ENCODE data around the gene MAMDC2. TPM values are rescaled to one million over a fixed set of nuclear protein-coding genes. Genes with fewer than 3 reads are reported as not detected.

The MAMDC2 gene
- total RNA-seq, 1 experiment from 2014 or later = not detected

DNA sequence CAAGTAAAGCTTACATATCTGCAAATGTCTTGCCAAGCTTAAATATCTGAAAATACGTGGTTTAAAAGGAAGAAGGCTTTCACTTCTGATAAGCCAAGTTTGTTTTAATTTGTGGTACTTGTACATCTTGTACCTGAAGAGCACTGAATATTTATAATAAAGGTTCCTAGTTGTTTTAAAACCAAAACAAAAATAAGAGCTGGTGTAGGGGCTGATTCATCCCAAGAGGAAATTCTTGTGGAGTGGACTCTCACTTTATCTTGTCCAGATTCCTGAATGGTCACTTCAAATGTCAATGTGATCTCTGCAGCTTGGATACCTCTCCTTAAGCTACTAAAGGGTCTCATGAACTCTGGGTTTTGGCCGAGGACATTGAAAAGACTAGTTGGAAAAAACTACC is 29.5 kb downstream of the MAMDC2 start:
- TF ChIP-seq CTCF (IDR thresholded peaks at IDR 0.05; ENCODE audit: unreplicated experiment) = no peak
- Mint-ChIP-seq H3K4me1 (ENCODE audit: insufficient read depth, unreplicated experiment) (no peaks in the 10 kb centered on the region), H3K4me3 (ENCODE audit: unreplicated experiment) (no peak overlapping the region), H3K27me3 (ENCODE audit: insufficient read depth, unreplicated experiment) (no peaks in the 10 kb centered on the region), H3K27ac (ENCODE audit: low read depth, unreplicated experiment) (no peak overlapping the region), H3K9me3 (ENCODE audit: unreplicated experiment) (no peaks in the 10 kb centered on the region), H3K36me3 (ENCODE audit: insufficient read depth, unreplicated experiment) (no peaks in the 10 kb centered on the region)
- DNase-seq (ENCODE audit: unreplicated experiment) = no peak
- ChIA-PET POLR2A (interaction anchor here (0.8 kb wide), 1 partner anchor 11 kb away, joined by 5 read pairs; no protein-coding TSS in a partner anchor), CTCF (interaction anchor here (0.6 to 1.6 kb wide), 5 partner anchors 19 to 434 kb away, joined by 3 to 5 read pairs (median 4); no protein-coding TSS in a partner anchor)
- no TSS peak for BruUV-seq (replicated peaks)
- intact Hi-C loops (cut with micrococcal nuclease) = no loop called here

DNA sequence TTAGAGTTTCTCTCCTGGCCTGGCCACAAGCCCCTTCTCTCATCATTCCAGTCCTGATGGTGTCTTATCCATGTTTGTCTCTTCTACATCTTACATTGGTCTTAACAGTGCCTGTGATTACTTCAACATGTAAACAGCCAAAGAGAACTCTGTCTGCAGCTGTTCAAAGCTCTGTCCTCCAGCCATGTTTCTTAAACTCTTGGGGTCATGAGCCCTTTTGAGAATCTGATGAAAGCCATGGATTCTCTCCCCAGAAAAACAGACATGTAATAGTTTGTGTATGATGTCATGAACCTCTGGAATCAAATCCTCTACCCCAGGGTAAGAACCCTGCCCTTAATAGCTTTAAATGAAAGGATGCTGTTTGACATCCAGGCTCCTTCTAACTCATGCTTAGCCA is 30.1 kb downstream of the MAMDC2 start:
- H3K9me3 Mint-ChIP-seq (ENCODE audit: unreplicated experiment) = no peaks in the 10 kb centered on the region
- H3K27me3 Mint-ChIP-seq (ENCODE audit: insufficient read depth, unreplicated experiment) = no peaks in the 10 kb centered on the region
- intact Hi-C loops (cut with micrococcal nuclease) = no loop called here
- no peak for TF ChIP-seq CTCF (IDR thresholded peaks at IDR 0.05; ENCODE audit: unreplicated experiment)
- no peak overlapping the region for H3K4me3 Mint-ChIP-seq (ENCODE audit: unreplicated experiment)
- ChIA-PET POLR2A (interaction anchor here (0.8 kb wide), 1 partner anchor 12 kb away, joined by 5 read pairs; no protein-coding TSS in a partner anchor), CTCF (interaction anchor here (0.6 to 2.0 kb wide), 4 partner anchors 19 to 435 kb away, joined by 3 to 11 read pairs (median 4); no protein-coding TSS in a partner anchor)
- no peaks in the 10 kb centered on the region for H3K36me3 Mint-ChIP-seq (ENCODE audit: insufficient read depth, unreplicated experiment)
- DNase-seq (ENCODE audit: unreplicated experiment) = no peak
- H3K4me1 Mint-ChIP-seq (ENCODE audit: insufficient read depth, unreplicated experiment) = no peaks in the 10 kb centered on the region
- BruUV-seq (replicated peaks) = no TSS peak
- no peak overlapping the region for H3K27ac Mint-ChIP-seq (ENCODE audit: low read depth, unreplicated experiment)

DNA sequence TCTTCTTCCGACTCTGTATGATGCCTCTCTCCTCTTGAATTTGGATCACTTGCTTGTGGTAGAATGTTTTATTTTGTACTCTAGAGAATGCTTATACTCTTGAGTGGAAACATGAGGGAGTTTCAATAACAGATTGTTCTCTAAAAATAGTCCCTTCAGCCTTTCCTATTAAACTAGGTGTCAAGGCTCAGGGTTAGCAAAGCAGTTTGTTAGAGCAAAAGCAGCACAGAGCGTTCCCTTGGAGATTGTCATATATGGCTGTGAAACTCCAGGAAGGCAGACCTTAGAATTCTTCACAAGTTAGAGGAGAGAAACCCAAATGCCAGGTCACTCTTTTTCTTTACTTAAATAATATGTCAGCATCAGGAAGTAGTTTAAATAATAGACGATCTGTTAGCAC is 33.0 kb downstream of the MAMDC2 start:
- CTCF ChIA-PET = interaction anchor here (1.5 kb wide), 1 partner anchor 9 kb away, joined by 4 read pairs; no protein-coding TSS in a partner anchor
- BruUV-seq (replicated peaks) = no TSS peak
- Mint-ChIP-seq H3K36me3 (ENCODE audit: insufficient read depth, unreplicated experiment) (no peaks in the 10 kb centered on the region), H3K27me3 (ENCODE audit: insufficient read depth, unreplicated experiment) (no peaks in the 10 kb centered on the region), H3K27ac (ENCODE audit: low read depth, unreplicated experiment) (no peak overlapping the region), H3K4me3 (ENCODE audit: unreplicated experiment) (no peak overlapping the region), H3K9me3 (ENCODE audit: unreplicated experiment) (no peaks in the 10 kb centered on the region), H3K4me1 (ENCODE audit: insufficient read depth, unreplicated experiment) (peaks cover 25% of the 10 kb centered on the region)
- DNase-seq (ENCODE audit: unreplicated experiment) = no peak
- intact Hi-C loops (cut with micrococcal nuclease) = no loop called here
- no peak for TF ChIP-seq CTCF (IDR thresholded peaks at IDR 0.05; ENCODE audit: unreplicated experiment)
- POLR2A ChIA-PET = no interaction called here

DNA sequence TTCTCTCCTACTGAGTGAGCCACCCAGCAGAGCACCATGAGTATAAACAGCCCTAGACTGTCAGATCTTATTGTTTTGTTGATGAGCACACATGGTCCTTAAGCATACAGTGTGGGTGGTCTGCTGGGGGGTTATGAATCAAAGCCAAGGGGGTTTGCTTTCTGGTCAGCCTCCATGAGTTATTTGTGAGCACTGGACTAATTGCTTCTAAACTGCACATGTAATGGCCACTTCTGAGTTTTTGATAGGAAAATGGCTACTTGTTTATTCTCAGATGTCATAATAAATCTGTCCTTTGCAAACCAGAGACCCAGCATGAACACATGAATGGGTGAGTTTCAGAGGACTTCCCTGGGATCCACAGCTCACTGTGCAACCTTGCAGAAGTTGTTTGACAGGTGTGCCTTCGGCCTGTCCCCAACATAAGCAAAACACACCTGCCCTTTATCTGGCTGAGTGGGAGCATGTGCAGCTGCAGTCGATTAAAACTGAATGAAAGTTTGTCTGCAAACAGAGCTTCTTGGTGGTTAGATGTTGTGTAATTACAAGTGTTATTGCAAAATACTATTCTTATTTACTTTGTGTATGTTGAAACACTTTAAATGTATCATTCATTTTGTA is 35.9 kb downstream of the MAMDC2 start:
- TF ChIP-seq CTCF (IDR thresholded peaks at IDR 0.05; ENCODE audit: unreplicated experiment) = no peak
- POLR2A ChIA-PET = interaction anchor here (0.9 to 2.0 kb wide), 6 partner anchors 10 to 66 kb away, joined by 3 to 9 read pairs (median 5); no protein-coding TSS in a partner anchor
- Mint-ChIP-seq H3K4me1 (ENCODE audit: insufficient read depth, unreplicated experiment) (peaks cover 25% of the 10 kb centered on the region), H3K27ac (ENCODE audit: low read depth, unreplicated experiment) (peak overlapping the region; percentile 28), H3K27me3 (ENCODE audit: insufficient read depth, unreplicated experiment) (no peaks in the 10 kb centered on the region), H3K4me3 (ENCODE audit: unreplicated experiment) (no peak overlapping the region), H3K9me3 (ENCODE audit: unreplicated experiment) (no peaks in the 10 kb centered on the region), H3K36me3 (ENCODE audit: insufficient read depth, unreplicated experiment) (no peaks in the 10 kb centered on the region)
- CTCF ChIA-PET = interaction anchor here (1.1 to 5.0 kb wide), 3 partner anchors 32 to 109 kb away, joined by 4 to 38 read pairs (median 10); no protein-coding TSS in a partner anchor
- intact Hi-C loops (cut with micrococcal nuclease) = no loop called here
- BruUV-seq (replicated peaks) = no TSS peak
- peak; percentile 65 for DNase-seq (ENCODE audit: unreplicated experiment)

Data from MCF 10A (cell line).